ENCODE results near the gene NAA38.

The NAA38 gene

DNA sequence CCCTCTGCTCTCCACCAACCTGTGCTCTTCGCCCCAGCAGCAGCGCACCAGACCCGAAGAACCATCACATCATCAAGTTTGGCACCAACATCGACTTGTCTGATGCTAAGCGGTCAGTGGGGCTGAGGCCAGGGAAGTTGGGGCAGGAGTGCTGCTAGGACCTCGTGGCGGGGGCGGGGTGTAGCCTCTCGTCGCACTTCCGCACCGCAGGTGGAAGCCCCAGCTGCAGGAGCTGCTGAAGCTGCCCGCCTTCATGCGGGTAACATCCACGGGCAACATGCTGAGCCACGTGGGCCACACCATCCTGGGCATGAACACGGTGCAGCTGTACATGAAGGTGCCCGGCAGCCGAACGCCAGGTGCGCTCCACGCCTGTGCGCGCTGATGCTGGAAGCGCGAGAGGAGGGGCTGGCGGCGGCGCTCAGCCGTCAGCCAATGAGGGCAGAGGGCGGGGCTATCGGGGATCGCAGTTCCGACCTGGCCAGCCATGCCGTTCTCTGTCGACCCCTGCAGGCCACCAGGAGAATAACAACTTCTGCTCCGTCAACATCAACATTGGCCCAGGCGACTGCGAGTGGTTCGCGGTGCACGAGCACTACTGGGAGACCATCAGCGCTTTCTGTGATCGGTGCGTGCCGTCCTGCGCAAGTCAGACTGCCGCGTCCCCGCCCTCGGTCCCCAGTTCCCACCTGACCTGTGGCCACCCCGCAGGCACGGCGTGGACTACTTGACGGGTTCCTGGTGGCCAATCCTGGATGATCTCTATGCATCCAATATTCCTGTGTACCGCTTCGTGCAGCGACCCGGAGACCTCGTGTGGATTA is 5.7 kb downstream of the NAA38 start:
- FAIRE-seq, result no peak

DNA sequence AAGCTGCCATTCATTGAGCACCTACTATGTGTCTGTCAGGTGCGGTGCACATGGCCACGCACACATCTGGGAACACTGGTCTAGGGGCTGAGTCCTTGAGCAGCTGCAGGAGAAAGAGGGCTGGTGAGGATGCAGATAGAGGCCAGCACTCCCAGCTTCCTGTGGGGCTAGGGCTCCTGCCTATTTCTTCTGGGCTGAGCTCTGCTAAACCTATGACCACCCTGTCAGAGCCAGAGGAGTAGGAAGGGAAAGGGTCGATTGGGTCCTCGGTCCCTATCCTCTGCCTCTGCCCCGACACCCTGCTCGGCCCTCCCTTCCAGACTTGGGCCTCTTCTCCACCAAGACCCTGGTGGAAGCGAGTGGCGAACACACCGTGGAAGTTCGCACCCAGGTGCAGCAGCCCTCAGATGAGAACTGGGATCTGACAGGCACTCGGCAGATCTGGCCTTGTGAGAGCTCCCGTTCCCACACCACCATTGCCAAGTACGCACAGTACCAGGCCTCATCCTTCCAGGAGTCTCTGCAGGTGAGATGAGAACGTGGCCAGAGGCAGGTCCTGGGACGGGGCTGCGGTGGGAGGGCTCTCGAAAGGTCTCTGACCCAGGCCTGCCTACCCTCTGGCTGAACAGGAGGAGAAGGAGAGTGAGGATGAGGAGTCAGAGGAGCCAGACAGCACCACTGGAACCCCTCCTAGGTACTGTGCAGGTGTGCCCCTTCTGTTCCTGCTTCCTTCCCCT is 6.5 kb downstream of the NAA38 start:
- no peak for FAIRE-seq

DNA sequence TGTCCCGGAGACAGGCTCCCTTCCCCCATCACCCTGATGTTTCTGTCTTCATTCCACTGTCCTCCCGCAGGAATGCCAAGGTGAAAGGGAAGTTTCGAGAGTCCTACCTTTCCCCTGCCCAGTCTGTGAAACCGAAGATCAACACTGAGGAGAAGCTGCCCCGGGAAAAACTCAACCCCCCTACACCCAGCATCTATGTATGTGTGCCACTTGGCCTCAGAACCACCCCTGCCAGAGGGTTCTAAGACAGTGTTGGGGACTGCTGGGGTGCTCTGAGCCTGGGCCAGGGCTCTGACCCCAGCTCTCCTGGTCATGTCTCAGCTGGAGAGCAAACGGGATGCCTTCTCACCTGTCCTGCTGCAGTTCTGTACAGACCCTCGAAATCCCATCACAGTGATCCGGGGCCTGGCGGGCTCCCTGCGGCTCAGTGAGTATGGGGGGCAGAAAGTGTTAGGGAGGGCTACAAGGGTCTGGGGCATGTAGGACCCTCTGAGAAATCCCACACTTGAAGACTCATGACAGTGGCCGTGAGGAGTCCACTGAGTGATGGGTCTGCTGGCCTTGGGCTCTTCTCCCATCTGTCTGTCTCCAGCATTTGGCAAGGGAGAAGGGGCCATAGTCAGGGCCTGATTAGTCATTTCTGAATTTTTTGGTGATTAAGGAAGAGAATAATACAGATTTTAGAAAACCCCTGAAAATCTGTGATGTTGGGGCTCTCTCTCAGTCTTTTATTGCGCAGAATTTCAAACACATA is 7.4 kb downstream of the NAA38 start:
- FAIRE-seq, result no peak

DNA sequence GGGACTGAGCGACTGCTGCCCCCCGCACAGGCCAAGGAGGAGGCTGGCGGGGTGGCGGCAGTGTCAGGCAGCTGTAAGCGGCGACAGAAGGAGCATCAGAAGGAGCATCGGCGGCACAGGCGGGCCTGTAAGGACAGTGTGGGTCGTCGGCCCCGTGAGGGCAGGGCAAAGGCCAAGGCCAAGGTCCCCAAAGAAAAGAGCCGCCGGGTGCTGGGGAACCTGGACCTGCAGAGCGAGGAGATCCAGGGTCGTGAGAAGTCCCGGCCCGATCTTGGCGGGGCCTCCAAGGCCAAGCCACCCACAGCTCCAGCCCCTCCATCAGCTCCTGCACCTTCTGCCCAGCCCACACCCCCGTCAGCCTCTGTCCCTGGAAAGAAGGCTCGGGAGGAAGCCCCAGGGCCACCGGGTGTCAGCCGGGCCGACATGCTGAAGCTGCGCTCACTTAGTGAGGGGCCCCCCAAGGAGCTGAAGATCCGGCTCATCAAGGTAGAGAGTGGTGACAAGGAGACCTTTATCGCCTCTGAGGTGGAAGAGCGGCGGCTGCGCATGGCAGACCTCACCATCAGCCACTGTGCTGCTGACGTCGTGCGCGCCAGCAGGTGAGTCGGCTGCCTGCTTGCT is 8.1 kb downstream of the NAA38 start:
- FAIRE-seq, result no peak

DNA sequence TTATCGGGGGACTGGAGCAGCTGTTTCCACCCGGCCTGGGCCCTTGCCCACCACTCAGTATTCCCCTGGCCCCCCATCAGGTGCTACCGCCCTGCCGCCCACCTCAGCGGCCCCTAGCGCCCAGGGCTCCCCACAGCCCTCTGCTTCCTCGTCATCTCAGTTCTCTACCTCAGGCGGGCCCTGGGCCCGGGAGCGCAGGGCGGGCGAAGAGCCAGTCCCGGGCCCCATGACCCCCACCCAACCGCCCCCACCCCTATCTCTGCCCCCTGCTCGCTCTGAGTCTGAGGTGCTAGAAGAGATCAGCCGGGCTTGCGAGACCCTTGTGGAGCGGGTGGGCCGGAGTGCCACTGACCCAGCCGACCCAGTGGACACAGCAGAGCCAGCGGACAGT is 8.6 kb downstream of the NAA38 start:
- no peak for FAIRE-seq

DNA sequence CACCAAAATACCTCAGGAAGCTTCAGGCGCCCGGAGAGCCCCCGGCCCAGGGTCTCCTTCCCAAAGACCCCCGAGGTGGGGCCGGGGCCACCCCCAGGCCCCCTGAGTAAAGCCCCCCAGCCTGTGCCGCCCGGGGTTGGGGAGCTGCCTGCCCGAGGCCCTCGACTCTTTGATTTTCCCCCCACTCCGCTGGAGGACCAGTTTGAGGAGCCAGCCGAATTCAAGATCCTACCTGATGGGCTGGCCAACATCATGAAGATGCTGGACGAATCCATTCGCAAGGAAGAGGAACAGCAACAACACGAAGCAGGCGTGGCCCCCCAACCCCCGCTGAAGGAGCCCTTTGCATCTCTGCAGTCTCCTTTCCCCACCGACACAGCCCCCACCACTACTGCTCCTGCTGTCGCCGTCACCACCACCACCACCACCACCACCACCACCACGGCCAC is 9.2 kb downstream of the NAA38 start:
- FAIRE-seq, result no peak

DNA sequence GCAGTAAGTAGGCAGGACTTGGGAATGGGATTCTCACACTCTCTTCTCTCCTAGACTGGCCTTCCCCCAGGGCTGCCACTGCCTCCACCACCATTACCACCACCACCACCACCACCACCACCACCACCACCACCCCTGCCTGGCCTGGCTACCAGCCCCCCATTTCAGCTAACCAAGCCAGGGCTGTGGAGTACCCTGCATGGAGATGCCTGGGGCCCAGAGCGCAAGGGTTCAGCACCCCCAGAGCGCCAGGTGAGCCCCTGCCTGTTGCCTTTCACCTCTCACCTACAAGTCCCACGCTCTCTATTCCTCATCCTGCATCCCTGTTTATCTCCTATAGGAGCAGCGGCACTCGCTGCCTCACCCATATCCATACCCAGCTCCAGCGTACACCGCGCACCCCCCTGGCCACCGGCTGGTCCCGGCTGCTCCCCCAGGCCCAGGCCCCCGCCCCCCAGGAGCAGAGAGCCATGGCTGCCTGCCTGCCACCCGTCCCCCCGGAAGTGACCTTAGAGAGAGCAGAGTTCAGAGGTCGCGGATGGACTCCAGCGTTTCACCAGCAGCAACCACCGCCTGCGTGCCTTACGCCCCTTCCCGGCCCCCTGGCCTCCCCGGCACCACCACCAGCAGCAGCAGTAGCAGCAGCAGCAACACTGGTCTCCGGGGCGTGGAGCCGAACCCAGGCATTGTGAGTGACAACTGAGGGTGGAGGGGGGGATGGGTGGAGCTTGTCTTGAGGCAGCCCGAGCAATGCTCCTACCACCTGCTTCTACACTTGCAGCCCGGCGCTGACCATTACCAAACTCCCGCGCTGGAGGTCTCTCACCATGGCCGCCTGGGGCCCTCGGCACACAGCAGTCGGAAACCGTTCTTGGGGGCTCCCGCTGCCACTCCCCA is 10.3 kb downstream of the NAA38 start:
- FAIRE-seq, result no peak

DNA sequence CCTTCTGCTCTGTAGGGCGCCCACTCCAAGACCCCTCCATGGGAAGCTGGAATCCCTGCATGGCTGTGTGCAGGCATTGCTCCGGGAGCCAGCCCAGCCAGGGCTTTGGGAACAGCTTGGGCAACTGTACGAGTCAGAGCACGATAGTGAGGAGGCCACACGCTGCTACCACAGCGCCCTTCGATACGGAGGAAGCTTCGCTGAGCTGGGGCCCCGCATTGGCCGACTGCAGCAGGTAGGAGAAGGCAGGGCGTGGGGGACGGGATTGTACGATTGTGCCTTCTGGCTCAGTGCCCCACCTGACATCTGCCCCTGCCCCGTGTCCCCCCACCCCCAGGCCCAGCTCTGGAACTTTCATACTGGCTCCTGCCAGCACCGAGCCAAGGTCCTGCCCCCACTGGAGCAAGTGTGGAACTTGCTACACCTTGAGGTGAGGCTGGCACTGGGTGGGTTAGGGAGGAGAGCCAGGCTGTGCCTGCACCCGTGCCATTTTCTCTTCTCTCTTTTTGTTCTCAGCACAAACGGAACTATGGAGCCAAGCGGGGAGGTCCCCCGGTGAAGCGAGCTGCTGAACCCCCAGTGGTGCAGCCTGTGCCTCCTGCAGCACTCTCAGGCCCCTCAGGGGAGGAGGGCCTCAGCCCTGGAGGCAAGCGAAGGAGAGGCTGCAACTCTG is 11.2 kb downstream of the NAA38 start:
- no peak for FAIRE-seq

DNA sequence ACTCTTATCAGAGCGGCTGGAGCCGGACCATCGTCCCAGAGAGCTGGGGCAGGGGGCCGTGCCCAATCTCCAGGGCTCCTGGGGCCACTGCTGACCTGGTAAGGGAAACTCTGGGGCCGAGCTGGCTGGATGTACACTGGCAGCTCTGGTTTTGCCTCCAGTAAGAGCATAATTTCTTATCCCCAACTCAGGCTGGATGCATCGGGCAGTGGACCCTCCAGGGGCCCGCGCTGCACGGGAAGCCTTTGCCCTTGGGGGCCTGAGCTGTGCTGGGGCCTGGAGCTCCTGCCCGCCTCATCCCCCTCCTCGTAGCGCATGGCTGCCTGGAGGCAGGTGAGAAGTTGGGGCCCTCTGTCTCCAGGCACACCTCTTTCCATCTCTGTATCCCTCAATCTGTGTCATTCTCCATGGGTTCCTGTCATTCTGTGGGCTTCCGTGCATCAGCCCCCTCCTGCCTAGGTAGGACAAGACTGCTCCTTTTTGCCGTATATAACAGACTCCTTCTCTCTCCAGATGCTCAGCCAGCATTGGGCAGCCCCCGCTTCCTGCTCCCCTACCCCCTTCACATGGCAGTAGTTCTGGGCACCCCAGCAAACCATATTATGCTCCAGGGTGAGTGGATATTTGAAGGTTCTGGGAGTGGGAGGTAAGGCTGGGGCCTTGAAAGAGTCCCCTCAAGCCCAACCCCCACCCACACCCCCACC is 11.8 kb downstream of the NAA38 start:
- FAIRE-seq, result no peak

DNA sequence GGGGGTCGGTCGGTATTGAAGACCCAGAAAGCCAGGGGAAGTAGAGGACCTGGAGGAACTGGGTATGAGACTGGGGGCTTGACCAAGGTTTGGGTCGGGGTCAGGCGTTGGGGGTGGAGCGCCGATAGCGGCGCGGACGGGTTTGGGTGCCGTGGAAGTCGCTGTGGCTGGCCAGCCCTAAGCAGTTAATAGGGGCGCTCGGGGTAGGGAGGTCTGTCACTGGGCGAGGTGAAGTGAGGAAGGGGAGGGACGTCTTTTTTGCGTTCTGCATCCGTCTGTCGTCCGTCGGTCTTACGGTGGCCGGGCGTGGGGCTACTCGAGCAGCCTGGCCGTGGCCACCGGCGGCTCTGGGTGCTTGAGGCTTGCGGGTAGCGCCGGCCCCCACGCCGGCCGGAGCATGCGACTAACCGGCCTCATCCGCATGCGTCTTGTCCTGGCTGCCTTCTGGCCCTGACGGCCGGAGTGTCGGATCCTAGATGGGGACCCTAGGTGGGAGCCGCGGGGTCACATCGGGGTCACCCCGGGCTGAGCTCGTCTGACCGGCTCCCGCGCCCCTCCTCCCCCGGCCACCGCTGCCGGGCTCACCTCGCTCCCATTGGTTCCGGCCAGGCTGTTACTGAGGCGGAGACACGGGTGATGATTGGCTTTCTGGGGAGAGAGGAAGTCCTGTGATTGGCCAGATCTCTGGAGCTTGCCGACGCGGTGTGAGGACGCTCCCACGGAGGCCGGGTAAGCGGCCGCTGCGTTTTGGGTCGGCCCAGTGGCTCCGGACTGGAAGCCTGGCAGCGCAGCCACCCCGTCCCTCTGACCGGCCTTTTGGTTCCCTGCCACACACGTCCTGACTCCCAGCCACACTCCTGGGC is 12.8 kb downstream of the NAA38 start:
- peak; percentile 79 for FAIRE-seq

DNA sequence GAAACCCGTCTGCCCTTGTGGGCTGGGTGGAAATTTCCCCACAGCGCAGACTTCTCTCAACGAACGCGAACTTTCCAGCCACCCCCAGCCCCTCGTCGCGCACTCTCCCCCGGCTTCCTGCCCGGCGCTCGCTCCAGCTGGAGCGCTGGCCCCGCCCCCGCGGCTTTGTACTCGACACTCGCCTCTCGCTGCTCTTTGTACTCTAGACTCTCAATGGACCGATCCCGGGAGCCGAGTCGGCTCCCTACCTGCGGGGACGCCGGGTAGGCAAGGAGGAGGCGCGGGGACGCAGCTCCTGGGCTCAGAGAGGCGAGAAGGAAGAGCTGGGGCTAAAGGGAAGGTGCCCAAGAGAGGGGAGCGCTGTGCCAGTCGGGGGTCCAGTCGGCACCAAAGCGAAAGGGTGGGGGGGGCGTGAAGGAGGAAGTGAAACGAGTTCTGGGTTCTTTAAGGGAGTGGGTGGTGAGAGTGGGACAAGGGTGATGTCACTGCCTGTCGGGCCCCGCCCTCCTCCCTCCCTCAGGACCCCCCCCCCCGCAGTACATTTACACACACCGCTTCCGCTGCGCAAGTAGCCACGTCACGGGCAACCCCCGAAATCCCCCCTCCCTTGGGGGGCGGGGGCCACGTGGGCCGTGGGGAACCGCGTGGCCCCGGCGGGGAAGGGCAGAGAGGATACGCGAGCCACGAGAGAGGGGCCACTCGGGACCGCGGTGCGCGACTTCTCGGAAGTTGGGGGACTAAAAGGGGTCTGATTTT is 13.6 kb downstream of the NAA38 start:
- FAIRE-seq, result no peak

DNA sequence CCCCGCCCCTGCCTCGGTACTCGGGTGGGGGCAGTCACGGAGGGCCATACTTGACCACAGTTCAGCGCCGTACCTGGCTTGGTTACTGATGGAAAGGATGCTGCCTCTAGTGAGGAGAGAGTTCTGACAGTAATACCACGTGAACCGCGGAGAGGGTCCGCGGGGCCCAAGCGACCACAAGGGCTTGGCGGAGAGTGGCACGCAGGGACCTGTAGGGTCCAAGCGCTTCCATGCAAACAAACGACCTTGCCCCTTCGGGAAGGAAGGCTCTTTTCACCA is 14.2 kb downstream of the NAA38 start:
- FAIRE-seq, result no peak

DNA sequence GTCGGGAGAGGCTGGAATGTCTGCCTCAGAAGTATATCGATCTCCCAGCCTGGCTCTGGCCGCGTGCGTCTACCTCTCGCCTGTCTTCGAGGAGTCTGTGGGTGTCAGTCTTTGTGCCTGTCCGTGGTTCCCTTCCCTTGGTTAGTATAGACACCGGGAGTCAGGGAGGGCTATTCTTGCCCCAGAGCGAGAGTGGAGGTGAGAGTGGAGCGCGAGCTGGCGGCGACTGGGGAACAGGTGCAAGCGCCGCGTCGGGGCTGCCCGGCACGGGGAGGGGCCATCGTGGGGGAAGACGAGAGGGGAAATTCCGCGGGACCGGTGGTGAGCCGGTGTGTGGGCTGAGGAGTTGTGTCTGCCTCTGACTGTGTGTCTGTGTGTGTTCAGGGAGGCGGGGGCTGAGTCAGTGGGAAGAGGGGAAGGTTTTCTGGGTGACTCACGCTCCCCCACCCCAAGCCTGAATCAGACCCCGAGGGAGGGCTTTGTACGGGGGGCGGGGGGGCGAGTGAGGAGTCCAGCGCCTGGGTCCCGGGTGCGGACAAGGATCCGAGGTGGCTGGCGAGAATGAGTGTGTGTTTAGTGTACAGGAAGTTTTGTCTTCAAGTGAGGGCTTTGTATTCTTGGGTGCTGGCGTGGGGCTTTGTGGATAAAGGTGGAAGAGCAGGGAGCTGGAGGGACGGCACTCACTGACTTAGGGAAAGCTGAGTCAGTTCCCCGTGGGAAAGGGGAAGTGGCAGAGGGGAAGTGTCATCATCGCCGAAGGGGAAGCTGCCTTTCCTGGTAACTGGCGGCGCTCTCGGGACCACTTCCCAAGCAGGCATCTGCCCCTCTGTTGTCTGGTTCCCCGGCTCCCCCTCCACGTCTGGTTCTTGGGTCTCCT is 14.7 kb downstream of the NAA38 start:
- no peak for FAIRE-seq

DNA sequence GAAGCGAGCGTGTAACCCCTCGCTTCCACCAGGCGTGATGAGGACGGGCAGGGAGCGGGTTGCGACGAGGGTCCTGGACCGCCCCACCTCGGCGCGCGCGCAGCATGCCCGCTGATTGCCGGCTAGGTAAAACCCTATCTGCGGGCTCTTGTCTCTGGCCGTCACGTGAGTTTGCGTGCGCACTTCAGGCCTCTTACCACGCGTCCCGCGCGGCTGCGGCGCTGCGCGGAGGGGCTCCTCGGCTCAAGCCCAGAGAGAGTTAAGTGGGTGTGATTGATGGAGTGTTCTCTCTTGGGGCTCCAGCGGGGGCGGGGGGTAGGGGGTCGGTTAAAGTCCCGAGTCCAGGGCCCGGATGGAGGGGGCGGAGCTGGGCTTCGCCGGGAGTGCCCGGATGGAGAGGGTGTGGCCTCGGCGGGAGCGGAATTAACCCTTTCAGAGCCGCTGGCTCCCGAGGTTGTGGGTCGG is 15.4 kb downstream of the NAA38 start:
- no peak for FAIRE-seq

DNA sequence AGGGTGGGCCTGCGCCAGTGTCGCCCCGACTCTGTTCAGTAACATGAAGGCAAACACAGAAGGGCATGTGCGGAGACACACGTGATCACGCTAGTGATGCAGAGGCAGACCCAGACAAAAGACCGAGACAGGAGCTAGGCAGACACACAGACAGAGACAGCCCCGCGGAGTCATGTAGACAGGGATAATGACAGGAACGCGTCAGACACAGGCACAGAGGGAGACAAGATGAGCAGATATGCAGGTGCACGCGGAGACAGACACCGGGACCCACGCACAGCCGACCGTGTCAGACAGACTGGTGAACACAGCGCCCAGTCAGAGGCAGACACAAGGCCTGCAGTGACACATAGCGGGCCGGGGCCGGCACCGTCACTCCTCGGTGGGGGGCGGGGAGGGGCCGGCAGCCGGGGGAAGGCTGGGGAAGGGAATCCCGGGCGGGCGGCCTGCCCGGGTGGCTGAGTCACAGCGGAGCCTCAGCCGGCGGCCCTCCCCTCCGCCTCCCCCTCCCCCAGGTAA is 15.9 kb downstream of the NAA38 start:
- FAIRE-seq, result no peak

DNA sequence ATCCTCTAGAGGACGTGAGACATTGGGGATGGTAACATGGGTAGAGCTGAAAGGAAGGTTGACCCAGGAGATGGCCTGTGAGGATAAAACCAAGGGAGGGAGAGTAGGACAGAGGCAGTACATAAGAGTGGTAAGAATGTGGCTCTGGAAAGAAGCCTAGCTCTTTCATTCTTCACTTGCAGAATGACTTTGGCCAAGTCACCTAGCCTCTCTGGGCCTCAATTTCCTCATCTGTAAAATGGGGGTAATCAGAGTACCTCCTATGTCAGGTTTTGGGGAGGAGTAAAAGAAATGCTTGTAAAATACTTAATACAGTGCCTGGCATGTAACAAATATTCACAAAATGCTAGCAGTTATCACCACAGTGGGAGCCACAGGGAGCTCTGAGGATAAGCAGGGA is 16.5 kb downstream of the NAA38 start:
- FAIRE-seq, result no peak

DNA sequence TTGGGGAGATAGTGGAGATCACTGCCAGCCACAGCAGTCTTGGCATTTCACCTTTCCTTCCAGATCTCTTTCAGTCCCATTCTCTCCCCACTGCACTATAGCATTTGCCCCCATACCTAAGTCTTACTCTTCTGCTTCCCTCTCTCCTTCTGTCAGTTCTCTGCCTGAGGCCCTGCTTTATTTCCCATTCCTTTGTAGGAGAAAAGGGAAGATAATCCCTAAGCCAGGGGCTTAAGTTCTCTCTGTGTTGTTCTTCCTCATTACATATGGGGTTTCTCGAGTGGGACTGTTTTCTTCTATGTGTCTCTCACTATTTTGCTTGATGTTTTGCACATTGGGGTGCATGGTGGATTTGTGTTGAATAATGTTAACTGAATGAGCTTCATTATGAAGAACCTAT is 16.9 kb downstream of the NAA38 start:
- FAIRE-seq, result no peak

DNA sequence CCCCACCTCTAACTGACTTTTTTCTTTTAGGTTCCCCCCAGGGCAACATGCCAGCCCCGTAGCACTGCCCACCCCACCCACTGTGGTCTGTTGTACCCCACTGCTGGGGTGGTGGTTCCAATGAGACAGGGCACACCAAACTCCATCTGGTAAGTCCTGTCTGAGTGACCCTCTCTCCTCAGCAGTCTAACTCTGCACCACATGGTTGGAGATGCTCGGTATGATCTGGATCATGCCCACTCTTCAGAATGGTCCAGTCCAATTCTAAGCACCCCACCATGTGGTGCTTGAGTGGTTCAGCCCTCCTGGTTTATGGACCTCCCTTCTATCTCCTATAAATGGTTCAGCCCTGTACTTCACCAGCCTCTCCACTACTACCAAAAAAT is 17.5 kb downstream of the NAA38 start:
- FAIRE-seq, result no peak

Measured in islet of Langerhans (tissue), 1 donor.